HG02885 (cell line): ENCODE data around the gene ST3GAL2.
A peak's percentile ranks its signal among the peaks of the same experiment; 100 is the strongest.
"Not testable (repeated sequence)": the region's sequence is repeated elsewhere in the genome, so short reads cannot be mapped to it uniquely, and the experiment has no call there.

Source experiments
- ATAC-seq: cut with Tn5 transposase; IDR thresholded peaks from one replicate; pipeline ENCODE4 v1.9.1; 2021; ENCODE audit warnings: mild to moderate bottlenecking; ENCODE audit not compliant: unreplicated experiment, poor library complexity

The ST3GAL2 gene

DNA sequence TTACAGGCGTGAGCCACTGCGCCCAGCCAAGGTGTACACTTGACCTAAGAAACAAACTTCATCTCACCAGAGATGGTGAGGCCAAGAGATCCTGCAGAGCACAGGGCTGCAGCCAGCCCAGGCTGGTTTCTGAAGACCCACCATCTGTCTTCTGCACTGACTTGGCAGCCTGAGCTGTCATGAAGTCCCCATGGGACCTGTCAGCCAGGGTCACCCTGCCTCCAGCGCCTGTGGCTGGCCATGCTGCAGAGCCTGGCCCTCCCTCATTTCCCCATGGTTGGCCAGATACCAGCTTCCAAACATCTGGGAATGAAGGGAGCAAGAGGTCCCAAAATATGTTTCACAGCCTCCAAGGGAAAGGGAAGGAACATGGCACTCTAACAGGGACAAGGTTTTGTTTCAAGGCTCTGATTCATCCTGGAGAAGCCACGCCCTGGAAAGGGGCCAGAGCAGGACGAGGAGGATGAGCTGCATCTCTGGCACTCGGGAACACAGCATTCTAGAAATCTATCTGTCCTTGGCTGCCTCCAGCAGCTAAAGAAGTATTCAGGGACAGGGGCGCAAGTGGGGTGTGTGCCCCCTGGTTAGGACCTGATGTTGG is 46.9 kb downstream of the ST3GAL2 start:
- ATAC-seq, result no peak

DNA sequence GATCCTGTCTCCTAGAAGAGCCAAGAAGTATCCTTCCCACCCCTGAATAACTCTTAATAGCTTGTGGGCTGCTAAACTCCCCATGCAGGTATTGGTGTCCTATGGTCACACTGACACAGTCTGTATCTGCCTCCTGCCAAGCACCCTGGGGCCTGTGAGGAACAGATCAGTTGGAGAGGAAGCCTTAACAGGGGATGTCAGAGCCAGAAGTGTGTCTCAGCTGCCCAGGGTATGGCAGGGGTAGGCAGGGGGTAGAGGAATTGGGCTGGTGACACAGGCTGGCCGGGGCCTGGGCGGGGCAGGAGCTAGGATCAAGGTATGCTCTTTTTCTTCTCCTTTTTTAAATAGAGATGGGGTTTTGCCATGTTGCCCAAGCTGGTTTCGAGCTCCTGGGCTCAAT is 47.5 kb downstream of the ST3GAL2 start:
- ATAC-seq, result no peak

DNA sequence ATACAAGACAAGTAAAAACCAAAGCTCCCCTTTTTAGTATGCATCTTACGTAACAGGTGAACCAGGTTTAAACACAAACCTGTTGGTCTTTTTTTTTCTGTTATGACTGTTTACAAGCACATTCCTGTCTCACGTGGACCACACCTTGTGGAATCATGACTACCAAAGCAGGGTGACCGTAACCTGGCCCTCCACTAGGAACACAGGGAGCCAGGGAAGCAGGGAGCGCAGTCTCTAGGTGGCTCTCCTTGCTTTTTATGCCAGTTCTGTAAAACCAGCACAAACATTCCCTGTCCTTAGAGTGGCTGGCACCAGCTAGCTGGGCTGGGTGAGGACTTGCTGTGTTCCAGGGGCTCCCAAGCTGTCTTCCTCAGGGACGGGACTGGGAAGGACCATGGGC is 48.1 kb downstream of the ST3GAL2 start:
- ATAC-seq, result no peak

DNA sequence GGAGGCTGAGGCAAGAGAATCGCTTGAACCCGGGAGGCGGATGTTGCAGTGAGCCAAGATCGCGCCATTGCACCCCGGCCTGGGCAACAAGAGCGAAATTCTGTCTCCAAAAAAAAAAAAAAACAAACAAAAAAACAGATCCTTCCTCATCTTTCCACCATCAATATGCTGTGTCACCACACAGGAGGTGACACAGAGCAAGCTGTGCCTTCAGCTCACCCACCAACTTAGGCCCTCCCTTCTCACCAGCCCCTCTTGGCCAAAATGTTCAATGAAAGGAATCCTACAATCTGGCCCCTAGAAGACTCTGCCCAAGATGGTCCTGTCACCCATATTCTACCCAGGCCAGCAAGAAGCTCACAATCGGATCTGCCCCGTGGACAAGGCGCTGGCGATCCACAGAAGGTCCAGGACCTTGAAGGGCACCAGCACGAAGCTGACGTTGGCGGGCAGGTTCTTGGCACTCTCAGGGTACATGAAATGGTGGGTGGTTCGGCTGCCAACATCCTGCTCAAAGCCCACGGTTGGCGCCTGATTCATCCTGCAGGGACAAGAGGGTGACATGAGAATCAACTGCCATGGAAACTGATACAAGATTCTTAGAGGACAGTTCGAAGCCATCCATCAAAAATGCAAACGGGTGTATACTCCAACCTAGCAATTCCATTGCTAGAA is 50.8 kb downstream of the ST3GAL2 start:
- no peak for ATAC-seq

DNA sequence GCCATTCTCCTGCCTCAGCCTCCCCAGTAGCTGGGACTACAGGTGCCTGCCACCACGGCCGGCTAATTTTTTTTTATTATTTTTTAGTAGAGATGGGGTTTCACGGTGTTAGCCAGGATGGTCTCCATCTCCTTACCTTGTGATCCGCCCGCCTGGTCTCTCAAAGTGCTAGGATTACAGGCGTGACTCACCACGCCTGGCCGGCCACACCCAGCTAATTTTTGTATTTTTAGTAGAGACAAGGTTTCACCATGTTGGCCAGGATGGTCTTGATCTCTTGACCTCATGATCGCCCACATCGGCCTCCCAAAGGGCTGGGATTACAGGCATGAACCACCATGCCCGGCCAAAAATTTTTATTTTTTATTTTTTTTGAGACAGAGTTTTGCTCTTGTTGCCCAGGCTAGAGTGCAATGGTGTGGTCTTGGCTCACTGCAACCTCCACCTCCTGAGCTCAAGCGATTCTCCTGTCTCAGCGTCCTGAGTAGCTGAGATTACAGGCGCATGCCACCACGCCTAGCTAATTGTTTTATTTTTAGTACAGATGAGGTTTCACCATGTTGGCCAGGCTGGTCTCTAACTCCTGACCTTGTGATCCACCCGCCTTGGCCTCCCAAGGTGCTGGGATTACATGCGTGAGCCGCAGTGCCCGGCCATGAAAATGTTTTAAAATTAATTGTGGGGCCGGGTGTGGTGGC is 52.5 kb downstream of the ST3GAL2 start:
- not testable (repeated sequence) for ATAC-seq

DNA sequence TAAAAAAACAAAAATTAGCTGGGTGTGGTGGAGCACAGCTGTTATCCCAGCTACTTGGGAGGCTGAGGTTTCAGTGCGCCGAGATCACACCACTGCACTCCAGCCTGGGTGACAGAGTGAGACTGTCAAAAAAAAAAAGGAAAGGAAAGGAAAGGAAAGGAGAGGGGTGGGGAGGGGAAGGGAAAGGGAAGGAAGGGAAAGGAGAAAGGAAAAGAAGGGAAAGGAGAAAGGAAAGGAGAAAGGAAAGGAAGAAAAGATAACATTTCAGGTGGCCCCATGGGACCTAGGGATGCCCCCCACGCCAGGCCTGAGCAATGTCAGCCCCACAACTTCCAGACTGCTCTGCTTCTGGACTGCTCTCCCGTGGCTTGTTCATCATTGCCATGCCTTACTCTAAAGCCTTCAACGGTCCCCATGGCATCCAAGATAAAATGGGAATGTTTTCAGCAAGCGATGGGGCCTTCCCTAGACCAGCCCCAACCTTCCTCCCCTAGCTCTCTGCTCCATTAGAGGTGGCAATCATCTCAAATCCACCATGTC is 55.4 kb downstream of the ST3GAL2 start:
- no peak for ATAC-seq

DNA sequence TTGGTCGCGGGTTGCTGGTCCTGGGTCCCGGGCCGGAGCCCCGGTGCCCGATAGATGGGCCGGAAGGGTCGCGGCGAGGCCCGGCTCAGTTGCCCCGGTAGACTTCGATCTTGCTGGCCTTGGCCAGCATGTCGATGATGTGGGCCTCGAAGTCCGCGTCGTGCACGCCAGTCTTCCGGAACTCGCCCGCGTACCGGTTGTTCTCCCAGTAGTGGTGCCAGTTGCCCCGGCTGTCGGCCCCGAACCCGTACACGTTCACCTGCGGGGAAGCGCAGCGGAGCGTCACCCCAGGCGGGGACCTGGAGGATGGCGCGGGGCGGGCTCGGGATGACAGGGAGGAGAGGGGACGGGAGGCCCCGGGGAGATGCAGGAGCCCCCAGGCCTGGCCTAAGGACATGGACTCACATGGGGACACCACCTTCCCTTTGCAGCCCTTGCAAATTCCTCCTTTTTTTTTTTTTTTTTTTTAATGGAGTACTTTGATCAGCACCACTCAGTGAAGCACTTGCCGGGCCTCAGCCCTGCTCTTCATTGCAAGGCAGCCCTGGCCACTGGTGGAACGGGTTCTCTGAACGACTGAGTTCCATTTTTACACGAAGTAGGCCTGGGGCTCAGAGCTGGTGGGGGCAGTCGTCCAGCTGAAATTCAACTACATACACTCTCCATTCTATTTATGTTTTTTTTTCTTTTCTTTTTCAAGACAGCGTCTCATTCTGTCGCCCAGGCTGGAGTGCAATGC is 57.1 kb downstream of the ST3GAL2 start:
- ATAC-seq, result no peak

DNA sequence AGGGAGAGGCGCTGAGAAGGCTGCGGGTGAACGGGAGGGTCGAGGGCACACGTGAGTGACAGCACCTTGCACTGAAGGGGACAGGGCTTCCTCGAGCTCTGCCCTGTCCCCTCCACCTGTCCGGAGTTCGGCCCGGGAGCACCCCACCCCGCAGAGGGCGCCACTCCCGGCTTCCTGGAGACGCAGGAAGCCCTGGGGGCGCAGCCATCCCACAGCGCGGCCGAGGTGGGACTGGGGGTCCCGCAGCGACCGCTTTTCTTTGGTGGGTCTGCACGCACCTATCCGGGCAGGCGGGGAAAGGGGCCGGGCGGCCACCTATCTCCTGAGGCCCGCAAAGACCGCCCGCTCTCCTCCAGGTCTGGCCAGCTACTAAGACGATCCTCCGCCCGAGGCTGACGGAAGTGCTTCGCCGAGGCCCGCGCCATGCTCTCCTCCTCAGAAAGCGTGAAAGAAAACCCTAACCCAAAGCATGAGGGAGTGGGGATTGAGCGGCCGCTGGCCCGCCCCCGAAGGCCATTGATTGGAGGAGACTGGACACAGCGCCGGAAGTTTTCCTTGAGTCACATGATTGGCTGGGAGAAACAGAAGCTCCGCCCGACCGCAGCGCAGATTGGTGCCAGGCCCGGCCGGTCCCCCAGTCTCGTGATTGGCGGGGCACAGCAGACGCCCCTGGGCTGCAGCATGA is 57.8 kb downstream of the ST3GAL2 start:
- peak; percentile 91 for ATAC-seq

DNA sequence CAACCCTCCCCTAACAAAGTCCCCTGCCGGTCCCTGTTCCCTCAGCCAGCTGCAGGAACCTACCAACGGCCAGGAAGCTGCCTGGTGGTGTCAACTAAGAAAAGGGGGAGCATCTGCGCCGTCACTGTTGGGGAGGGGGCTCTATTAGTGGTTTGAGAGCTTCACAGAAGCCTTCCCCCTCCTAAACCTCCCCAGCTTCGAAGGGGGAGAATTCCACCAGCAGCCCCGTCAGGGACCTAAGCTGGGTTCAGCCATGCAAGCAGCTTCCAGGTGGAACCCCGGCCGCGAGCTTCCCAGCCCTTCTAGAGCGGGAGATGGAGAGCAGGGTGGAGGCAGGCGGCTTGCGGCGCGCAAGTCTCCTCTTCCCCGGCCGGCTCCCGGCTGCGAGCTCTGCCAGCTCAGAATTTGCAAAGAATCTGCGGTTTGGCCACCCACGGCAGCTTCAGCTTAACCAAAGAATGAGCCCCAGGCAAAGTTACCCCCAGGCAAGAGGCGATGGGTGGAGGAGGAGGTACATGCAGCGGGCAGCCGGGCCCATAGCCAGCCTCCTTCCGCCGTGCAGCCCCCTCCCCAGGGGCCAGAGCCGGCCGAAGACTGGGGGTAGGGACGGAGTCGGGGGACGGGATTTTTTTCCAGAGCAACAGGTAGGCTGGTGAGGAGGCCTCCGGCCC is 58.5 kb downstream of the ST3GAL2 start:
- ATAC-seq, result peak; percentile 22

DNA sequence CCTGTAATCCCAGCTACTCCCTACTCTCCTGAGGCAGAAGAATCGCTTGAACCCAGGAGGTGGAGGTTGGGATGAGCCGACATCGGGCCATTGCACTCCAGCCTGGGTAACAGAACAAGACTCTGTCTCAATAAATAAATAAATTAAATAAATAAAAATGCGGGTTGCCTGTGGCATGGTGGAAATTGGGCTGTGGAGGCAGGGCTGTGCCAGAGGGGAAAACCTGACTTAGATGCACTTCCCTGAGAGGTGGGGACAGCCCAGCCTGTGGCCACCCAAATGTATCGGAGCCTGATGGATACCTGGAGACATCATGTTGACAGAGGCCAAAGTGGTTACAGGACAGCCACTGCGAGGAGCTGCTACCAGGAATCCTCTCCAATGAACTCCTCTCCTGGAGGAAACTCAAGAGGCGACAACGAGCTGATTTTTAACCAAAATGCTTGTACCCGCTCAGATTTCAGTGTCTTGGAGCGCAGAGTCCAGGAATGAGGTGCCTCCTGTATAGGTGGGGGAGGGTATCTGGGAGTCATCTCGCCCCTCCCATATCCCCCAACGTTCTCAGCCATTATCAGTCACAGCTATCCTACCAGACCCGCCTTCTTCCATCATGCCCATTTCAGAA is 59.9 kb downstream of the ST3GAL2 start:
- ATAC-seq, result no peak

DNA sequence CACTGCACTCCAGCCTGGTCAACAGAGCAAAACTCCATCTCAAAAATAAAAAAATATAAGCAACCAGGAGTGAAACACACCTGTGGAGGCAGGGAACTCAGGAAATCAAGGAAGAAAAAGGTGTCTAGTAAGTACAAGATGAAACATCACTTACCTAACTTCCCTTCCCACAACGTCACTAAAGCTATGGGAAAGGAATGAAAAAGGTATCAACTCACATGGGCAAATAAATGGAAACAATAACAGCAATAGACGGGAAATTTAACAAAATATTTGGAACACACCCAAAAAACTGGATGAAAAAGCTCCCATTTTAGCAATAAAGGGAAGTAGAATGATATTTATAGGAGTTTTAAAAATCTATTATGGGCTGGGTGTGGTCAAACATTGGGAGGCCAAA is 61.1 kb downstream of the ST3GAL2 start:
- no peak for ATAC-seq

DNA sequence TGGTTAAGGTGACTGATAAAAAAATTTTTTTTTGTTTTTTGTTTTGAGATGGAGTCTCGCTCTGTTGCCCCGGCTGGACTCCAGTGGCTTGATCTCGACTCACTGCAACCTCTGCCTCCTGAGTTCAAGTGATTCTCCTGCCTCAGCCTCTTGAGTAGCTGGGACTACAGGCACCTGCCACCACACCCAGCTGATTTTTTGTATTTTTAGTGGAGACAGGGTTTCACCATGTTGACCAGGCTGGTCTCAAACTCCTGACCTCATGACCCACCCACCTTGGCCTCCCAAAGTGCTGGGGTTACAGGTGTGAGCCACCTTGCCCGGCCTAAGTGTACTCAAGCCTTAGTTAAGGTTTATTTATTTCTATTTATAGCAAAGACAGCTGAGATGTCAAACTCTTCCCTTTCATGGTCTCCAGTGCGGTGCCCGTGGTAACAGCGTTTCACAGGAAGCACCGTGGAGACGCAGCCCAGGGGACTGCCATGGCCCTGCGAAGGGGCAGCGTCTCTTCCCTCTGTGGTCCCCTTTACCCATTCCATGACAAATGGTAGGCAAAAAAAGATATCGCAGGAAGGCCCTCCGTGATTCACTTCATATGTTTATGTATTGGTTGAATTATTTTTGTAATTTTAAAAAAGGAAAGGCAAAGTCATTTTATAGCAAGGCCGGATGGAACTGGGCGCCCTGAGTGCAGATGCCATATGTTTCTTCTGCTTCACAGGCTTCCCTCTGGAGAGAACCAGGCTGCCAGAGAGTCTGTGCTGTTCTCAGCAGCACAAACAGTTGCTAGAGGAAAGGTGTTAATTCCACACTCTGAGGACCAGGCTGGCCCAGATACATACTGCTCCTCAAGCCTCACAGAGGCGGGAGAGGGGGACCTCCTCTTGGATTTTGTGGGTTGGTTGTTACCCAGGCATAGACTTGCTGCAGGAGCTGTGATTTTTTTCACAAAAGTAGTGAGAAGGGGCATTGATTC is 63.0 kb downstream of the ST3GAL2 start:
- ATAC-seq, result no peak

DNA sequence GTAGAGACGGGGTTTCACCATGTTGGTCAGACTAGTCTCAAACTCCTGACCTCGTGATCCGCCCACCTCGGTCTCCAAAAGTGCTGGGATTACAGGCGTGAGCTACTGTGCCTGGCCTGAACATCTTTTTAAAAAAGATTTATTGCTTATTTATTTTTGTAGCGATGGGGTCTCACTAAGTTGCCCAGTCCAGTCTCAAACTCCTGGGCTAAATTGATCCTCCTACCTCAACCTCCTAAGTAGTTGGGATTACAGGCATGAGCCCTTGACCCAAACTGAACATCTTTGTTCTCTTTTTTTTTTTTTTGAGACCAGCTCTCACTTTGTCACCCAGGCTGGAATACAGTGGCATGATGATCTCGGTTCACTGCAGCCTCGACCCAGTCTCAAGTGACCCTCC is 64.7 kb downstream of the ST3GAL2 start:
- no peak for ATAC-seq

DNA sequence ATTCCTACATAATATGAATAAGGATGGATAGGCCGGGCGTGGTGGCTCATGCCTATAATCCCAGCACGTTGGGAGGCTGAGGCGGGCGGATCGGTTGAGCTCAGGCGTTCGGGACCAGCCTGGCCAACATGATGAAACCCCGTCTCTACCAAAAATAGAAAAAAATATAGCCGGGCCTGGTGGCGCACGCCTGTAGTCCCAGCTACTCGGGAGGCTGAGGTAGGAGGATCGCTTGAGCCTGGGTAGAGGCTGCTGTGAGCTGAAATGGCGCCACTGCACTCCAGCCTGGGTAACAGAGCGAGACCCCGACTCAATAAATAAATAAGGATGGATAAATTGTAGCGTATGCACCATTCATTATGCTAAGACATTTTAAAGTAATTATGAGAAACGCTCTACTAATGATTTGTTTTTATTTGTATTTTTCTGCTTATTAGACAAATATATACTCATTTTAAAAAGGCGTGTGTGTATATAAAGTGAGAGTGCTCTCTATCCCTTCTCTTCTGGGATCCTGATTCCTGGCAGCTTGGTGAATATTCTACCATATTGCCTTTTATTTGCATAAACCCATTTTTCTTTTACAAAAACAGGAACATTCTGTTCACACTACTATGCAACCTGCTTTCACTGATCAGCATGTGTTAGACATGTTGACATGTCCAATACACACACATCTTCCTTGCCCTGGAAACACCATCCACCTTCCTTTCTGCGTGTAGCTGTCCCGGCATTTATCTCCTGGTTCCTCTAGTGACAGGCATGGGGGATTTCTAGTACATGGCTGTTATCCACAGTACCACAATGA is 65.8 kb downstream of the ST3GAL2 start:
- ATAC-seq, result no peak

DNA sequence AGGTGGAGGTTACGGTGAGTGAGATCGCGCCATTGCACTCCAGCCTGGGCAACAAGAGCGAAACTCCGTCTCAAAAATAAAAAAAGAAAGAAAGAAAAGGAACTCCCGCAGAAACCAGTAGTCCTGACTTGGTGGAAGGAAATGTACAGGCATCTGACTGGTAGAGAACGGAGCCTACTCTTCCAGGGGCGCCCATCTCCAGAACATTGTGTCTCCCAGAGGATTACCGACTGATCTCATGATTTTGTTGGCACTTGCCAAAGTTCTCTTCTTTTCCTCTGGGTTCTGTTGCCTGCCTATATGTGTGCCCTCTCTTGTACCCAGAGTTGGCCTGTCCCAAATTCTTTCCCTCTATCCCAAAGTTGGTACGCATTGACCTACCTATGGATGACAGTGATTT is 68.0 kb downstream of the ST3GAL2 start:
- ATAC-seq, result no peak

DNA sequence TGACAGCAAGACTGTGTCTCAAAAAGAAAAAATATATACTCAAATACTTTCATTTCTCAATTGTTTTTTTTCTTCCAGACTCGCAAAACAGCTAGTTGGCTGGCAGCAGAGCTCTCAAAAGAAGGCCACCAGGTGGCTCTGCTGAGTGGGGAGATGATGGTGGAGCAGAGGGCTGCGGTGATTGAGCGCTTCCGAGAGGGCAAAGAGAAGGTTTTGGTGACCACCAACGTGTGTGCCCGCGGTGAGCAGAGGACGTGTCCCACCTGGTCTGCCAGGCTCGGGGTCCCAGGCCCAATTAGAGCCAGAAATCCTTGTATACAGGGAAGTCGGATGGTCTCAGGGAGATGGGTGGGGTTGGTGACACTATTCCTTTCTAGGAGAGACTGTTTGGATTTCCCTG is 68.8 kb downstream of the ST3GAL2 start:
- not testable (repeated sequence) for ATAC-seq

DNA sequence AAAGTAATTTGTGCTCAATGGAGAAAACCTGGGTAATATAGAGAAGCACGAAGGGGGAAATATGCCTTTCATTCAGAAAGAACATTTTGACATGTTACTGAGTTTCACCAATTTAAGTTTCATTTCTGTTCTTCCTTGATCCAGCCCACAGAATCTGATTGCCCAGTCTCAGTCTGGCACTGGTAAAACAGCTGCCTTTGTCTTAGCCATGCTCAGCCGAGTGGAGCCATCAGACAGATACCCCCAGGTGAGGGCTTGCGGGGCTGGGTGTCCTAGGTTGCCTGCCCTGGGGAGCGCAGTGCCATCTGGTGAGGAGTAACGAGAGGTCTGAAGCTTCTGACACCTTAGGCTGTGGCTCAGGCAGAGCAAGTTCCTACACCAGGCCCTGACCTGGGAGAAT is 74.5 kb downstream of the ST3GAL2 start:
- ATAC-seq, result no peak
